ENCODE data around the gene OPN4. TPM values are rescaled to one million over a fixed set of nuclear protein-coding genes. Genes with fewer than 3 reads are reported as not detected.
A peak's percentile ranks its signal among the peaks of the same experiment; 100 is the strongest.

The OPN4 gene
- total RNA-seq, 1 experiment from 2014 or later, result not detected

GRCh38 chr10:86664341-86665217, 10.2 kb downstream of the OPN4 start:
- no peaks in the 10 kb centered on the region for H3K9me3 ChIP-seq (ENCODE audit: low read length)
- intact Hi-C loops (cut with micrococcal nuclease), result no loop called here
- ChIA-PET POLR2A (ENCODE audit: unreplicated experiment) (no interaction called here), CTCF (interaction anchor here (0.6 to 0.8 kb wide), 2 partner anchors 20 to 275 kb away, joined by 5 to 6 read pairs; no protein-coding TSS in a partner anchor)
- no peak overlapping the region for H3K4me3 ChIP-seq (ENCODE audit: low read length)
- no peak overlapping the region for H3K4me2 ChIP-seq (ENCODE audit: low read length)
- H3K27me3 ChIP-seq (ENCODE audit: low read length), result no peaks in the 10 kb centered on the region
- no peaks in the 10 kb centered on the region for H4K20me1 ChIP-seq (ENCODE audit: low read length)
- no peaks in the 10 kb centered on the region for H3F3A ChIP-seq (ENCODE audit: low read length, unreplicated experiment)
- DNase-seq (no peak), ATAC-seq (peak; percentile 7; the same call in 1 of the 2 replicates)
- TF ChIP-seq EZH2 (IDR thresholded peaks at IDR 0.05; ENCODE audit: low read length, unreplicated experiment), result no peak
- TF ChIP-seq, protein P1, sequence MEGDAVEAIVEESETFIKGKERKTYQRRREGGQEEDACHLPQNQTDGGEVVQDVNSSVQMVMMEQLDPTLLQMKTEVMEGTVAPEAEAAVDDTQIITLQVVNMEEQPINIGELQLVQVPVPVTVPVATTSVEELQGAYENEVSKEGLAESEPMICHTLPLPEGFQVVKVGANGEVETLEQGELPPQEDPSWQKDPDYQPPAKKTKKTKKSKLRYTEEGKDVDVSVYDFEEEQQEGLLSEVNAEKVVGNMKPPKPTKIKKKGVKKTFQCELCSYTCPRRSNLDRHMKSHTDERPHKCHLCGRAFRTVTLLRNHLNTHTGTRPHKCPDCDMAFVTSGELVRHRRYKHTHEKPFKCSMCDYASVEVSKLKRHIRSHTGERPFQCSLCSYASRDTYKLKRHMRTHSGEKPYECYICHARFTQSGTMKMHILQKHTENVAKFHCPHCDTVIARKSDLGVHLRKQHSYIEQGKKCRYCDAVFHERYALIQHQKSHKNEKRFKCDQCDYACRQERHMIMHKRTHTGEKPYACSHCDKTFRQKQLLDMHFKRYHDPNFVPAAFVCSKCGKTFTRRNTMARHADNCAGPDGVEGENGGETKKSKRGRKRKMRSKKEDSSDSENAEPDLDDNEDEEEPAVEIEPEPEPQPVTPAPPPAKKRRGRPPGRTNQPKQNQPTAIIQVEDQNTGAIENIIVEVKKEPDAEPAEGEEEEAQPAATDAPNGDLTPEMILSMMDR (conservative IDR thresholded peaks at IDR 0.05; ENCODE audit: low read depth, low read length), result no peak
- no peak for TF ChIP-seq EZH2phosphoT487 (IDR thresholded peaks at IDR 0.05; ENCODE audit: borderline replicate concordance, low read length)
- no peak overlapping the region for H3K27ac ChIP-seq (ENCODE audit: low read length)
- H3K4me1 ChIP-seq (ENCODE audit: insufficient read depth, low read length), result peaks cover 40% of the 10 kb centered on the region
- no peaks in the 10 kb centered on the region for H3K9me2 ChIP-seq (replicated peaks; ENCODE audit: low read length)
- H3K9ac ChIP-seq (ENCODE audit: low read length), result no peak overlapping the region
- H3K36me3 ChIP-seq (ENCODE audit: low read depth, low read length), result no peaks in the 10 kb centered on the region
- no peaks in the 10 kb centered on the region for H3K79me2 ChIP-seq (ENCODE audit: low read length)
- no peak overlapping the region for H2AFZ ChIP-seq (ENCODE audit: low read length)
- BruUV-seq (replicated peaks), result no TSS peak

DNA sequence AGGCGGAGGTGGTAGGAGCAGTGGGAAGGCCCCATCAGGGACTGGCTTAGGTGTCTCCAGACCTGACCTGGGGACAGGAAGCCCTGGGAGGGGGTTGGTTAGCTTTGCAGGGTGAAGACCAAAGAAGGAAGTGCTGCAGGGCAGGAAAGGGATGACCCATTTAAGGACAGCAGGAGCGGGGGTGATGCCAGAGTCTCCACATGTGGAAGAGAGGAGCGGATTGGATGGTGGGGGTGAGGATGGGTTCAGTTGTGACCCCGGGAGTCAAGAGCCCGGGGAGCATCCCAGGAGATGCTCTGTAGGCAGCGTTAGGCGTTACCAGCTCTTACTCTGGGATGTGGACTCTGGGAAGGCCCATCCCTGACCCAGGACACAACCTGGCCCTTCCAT, 10.9 kb downstream of the OPN4 start:
- intact Hi-C loops (cut with micrococcal nuclease), result no loop called here
- Histone ChIP-seq H3K9me2 (replicated peaks; ENCODE audit: low read length) (no peaks in the 10 kb centered on the region), H3K9me3 (ENCODE audit: low read length) (no peaks in the 10 kb centered on the region), H3K79me2 (ENCODE audit: low read length) (no peaks in the 10 kb centered on the region), H3F3A (ENCODE audit: low read length, unreplicated experiment) (no peaks in the 10 kb centered on the region), H3K27ac (ENCODE audit: low read length) (no peak overlapping the region), H3K27me3 (ENCODE audit: low read length) (no peaks in the 10 kb centered on the region), H3K36me3 (ENCODE audit: low read depth, low read length) (no peaks in the 10 kb centered on the region), H2AFZ (ENCODE audit: low read length) (no peak overlapping the region), H3K4me3 (ENCODE audit: low read length) (no peak overlapping the region), H3K4me2 (ENCODE audit: low read length) (no peak overlapping the region), H3K4me1 (ENCODE audit: insufficient read depth, low read length) (peaks cover 41% of the 10 kb centered on the region), H3K9ac (ENCODE audit: low read length) (no peak overlapping the region), H4K20me1 (ENCODE audit: low read length) (no peaks in the 10 kb centered on the region)
- ATAC-seq (peak; percentile 2; the same call in 1 of the 2 replicates), DNase-seq (no peak)
- no peak for TF ChIP-seq EZH2phosphoT487 (IDR thresholded peaks at IDR 0.05; ENCODE audit: borderline replicate concordance, low read length)
- TF ChIP-seq, protein P1 (conservative IDR thresholded peaks at IDR 0.05; ENCODE audit: low read depth, low read length), result no peak
- no peak for TF ChIP-seq EZH2 (IDR thresholded peaks at IDR 0.05; ENCODE audit: low read length, unreplicated experiment)
- CTCF ChIA-PET, result interaction anchor here (0.8 kb wide), 1 partner anchor 19 kb away, joined by 5 read pairs; no protein-coding TSS in a partner anchor
- BruUV-seq (replicated peaks), result no TSS peak
- POLR2A ChIA-PET (ENCODE audit: unreplicated experiment), result no interaction called here

DNA sequence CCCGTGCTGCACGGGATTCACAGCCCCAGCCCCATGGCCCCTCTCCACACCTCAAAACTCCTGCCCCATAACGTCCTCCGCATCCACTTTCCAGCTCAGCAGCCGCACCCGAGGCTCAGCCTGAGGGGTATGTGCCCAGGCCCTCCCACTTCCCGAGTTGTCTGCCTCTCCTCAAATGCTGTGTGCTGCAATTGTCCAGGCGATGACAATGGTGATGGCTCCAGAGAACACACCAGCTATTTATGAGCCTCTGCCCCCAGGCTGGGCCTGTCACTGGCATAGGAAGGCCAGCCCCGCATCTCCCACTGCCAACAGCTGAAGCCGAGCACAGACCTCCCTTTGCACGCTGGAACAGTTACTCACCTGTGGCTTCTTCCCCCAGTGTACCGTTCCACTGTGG, 11.5 kb downstream of the OPN4 start:
- no peaks in the 10 kb centered on the region for H3F3A ChIP-seq (ENCODE audit: low read length, unreplicated experiment)
- ATAC-seq (no peak), DNase-seq (no peak)
- no TSS peak for BruUV-seq (replicated peaks)
- no peak overlapping the region for H3K9ac ChIP-seq (ENCODE audit: low read length)
- TF ChIP-seq, protein P1 (conservative IDR thresholded peaks at IDR 0.05; ENCODE audit: low read depth, low read length), result no peak
- TF ChIP-seq EZH2phosphoT487 (IDR thresholded peaks at IDR 0.05; ENCODE audit: borderline replicate concordance, low read length) (no peak), EZH2 (IDR thresholded peaks at IDR 0.05; ENCODE audit: low read length, unreplicated experiment) (no peak)
- no peak overlapping the region for H3K27ac ChIP-seq (ENCODE audit: low read length)
- H3K4me3 ChIP-seq (ENCODE audit: low read length), result no peak overlapping the region
- no peaks in the 10 kb centered on the region for H3K27me3 ChIP-seq (ENCODE audit: low read length)
- no peak overlapping the region for H2AFZ ChIP-seq (ENCODE audit: low read length)
- H3K9me2 ChIP-seq (replicated peaks; ENCODE audit: low read length), result no peaks in the 10 kb centered on the region
- H3K4me2 ChIP-seq (ENCODE audit: low read length), result no peak overlapping the region
- no peaks in the 10 kb centered on the region for H3K9me3 ChIP-seq (ENCODE audit: low read length)
- H3K36me3 ChIP-seq (ENCODE audit: low read depth, low read length), result no peaks in the 10 kb centered on the region
- CTCF ChIA-PET, result no interaction called here
- no peaks in the 10 kb centered on the region for H3K79me2 ChIP-seq (ENCODE audit: low read length)
- intact Hi-C loops (cut with micrococcal nuclease), result no loop called here
- H4K20me1 ChIP-seq (ENCODE audit: low read length), result no peaks in the 10 kb centered on the region
- peaks cover 47% of the 10 kb centered on the region for H3K4me1 ChIP-seq (ENCODE audit: insufficient read depth, low read length)
- POLR2A ChIA-PET (ENCODE audit: unreplicated experiment), result no interaction called here

All from PC-3 (cell line).